Right ventricle myocardium superior (tissue), 1 donor: ENCODE measurements around the gene CCDC81. TPM values are rescaled to one million over a fixed set of nuclear protein-coding genes. Genes with fewer than 3 reads are reported as not detected.

Source experiments
- ATAC-seq: fragments of 200-7000 bp; cut with Tn5 transposase; one replicate; pipeline ENCODE4 v1.9.1; 2020; ENCODE audit warnings: mild to moderate bottlenecking; ENCODE audit not compliant: poor library complexity
- DNase-seq: peaks from one replicate; pipeline ENCODE4 v3.0.0-alpha.2; 2020
- intact Hi-C: fragments of 100-400 bp; cut with DNase I; formaldehyde crosslinking; loops from one replicate; pipeline ENCODE4 v1.11.2; 2022
- total RNA-seq: library from RNA; stranded (reverse); fragmentation: NEBNext Ultra II Directional; extraction: Animal tissue kit (Norgen Biotek cat#: 25700); gene quantifications from one replicate; pipeline ENCODE4 v1.2.1, GENCODE V29; 2021
- donor health status: DM: no; HTN: yes; CAD: no; lungs with severe emphysema.

The CCDC81 gene
- total RNA-seq, 1 donor from 2014 or later, result 0.32 TPM

DNA sequence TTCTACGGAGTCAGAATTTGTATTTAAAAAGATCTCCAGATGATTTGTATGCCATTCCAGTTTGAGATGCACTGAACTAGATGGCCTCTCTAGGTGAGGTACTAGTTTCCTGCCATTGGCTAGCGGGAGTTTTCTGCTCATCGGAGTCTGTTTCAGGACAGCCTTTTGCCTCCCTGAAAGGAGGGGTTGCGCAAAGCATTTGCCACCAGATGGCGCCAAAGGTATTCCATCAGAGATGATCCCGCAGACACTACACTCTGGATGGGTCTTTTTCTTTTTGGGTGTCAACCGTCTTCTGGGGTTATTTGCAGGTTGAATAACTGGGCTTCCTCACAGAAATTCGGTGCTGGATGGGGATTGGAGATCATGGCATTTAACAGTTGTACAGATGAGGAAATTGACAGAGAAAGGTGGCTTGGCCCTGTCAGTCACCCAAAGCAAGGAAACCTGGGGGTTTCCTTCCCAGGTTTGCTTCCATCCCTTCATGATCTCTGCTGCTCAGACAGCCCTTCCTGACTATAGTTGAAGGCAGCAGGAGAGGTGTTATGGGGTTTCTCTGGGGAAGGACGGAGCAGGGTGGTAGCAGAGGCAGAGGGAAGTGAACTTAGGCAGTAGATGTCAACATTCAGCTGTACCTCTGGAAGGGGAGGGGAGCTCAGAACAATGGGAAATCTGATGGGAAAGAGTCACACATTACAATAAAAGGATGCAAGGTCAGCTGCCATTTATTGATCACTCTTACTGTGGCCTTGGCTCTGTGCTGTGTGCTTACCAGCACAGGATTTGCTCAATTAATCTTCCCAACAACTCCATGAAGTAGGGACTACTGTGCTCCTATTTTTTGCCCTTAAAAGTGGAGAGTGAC lies 81.6 kb downstream of the CCDC81 start:
- ATAC-seq, result peak; percentile 87
- peak; percentile 87 for DNase-seq
- intact Hi-C loops, result loop anchor here (5.0 kb wide), 2 partner anchors 151 to 361 kb away; no protein-coding TSS in a partner anchor

- intact Hi-C loops, result loop anchor here (5.0 kb wide), 2 partner anchors 149 to 359 kb away; no protein-coding TSS in a partner anchor
- ATAC-seq (peak; percentile 49), DNase-seq (no peak)
Measured at GRCh38 chr11:86458294-86459001, 83.8 kb downstream of the CCDC81 start.

DNA sequence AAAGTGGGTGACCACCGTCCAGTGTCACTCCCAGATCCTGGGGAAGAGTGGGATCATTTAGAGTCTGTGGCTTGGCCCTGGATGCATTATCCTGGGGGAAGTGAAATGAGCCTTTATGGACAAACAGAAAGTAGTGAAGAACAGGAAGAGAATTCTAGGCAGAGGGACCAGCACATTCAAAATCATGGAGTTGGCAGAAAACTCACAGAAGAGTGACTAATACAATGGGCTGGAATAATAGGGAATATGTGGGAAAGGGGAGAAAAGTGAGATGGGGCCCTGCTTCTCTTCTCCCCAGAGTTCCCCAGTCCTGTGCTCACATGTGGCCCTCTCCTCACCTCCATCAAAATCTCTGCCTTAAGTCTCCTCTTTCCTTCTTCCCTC lies 84.3 kb downstream of the CCDC81 start:
- peak; percentile 16 for ATAC-seq
- no peak for DNase-seq
- intact Hi-C loops, result loop anchor here (5.0 kb wide), 2 partner anchors 148 to 358 kb away; no protein-coding TSS in a partner anchor

GRCh38 chr11:86459682-86460460 lies 85.2 kb downstream of the CCDC81 start:
- ATAC-seq (peak; percentile 49), DNase-seq (peak; percentile 60)
- intact Hi-C loops, result loop anchor here (5.0 kb wide), 2 partner anchors 147 to 357 kb away; no protein-coding TSS in a partner anchor

DNA sequence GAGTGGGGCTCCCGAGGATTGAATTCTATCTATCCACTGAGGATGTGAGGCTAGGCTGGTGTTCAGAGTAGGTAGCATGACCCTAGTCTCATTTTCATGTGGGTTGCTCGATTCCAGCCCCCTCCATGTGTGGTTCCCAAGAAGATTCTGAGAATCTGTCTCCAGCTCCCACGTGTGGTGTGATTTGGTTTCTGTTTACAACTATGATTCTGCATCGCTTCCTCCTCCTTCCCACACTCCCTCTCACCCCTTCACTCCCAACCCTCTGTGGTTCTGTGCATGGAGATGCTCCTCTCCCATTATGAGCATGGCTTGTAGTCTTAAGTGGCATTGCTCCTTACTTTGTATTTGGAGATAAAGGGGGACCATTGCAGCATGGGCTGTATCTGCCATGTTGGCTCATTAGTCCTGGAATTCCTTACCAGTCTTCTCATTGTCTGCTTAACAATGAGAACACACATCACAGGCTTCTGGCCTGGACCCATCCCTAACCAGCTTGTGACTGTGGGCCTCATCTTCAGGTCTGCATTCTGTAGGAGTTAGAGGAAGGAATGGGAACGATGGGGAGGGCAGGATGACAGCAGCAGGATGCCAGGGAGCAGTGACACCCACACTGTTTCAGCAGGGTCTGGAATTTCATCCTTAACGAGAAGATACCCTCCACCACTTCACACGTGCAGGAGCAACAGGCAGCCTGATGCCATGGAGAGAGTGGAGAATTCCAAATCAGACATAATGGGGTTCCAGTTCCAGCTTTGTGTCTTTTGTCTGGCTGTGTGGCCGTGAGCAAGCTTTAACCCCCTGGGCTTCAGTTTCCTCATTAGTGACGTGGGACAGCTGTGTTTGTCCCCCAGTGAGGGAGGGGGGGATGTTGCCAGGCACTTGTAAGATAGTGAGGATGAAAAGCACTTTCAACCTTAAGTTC lies 86.0 kb downstream of the CCDC81 start:
- DNase-seq (no peak), ATAC-seq (no peak)
- intact Hi-C loops, result no loop called here

DNA sequence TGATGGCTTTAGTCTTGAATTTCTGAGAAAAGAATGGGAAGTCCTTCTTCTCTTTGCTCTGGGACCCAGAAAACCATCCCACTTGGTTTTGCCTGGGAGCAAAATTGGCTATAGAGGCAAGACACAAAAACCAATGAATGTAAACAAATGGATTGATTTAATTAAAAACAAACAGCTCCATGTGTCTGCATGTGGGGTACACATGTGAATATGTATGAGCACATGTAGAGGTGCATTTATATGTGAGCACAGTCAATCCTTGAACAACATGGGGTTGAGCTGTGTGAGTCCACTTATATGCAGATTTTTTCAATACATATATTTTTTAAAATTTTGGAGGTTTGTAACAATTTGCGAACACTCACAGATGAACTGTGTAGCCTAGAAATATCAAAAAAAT lies 87.2 kb downstream of the CCDC81 start:
- intact Hi-C loops, result no loop called here
- DNase-seq (no peak), ATAC-seq (no peak)

- intact Hi-C loops, result no loop called here
- DNase-seq (no peak), ATAC-seq (no peak)
Measured at GRCh38 chr11:86463120-86463519, 88.4 kb downstream of the CCDC81 start.

DNA sequence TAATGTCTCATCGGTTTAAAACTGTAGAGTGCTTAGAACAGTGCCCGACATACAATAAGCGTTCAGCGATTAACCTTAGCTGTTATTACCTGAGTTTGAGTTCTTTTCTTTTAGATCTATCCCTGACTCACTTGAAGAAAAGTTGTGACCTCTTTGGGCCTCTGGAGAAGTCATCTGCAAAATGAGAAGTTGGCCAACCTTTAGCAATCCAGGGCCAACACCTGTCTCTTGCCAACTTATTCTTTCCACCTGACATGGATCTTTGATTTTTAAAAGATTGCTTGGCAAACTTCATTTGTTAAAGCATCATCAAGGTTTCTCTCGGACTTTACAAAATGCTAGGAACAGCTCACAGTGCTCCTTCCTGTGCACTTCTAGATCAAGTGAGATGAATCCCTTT lies 89.3 kb downstream of the CCDC81 start:
- intact Hi-C loops, result no loop called here
- ATAC-seq (no peak), DNase-seq (no peak)

DNA sequence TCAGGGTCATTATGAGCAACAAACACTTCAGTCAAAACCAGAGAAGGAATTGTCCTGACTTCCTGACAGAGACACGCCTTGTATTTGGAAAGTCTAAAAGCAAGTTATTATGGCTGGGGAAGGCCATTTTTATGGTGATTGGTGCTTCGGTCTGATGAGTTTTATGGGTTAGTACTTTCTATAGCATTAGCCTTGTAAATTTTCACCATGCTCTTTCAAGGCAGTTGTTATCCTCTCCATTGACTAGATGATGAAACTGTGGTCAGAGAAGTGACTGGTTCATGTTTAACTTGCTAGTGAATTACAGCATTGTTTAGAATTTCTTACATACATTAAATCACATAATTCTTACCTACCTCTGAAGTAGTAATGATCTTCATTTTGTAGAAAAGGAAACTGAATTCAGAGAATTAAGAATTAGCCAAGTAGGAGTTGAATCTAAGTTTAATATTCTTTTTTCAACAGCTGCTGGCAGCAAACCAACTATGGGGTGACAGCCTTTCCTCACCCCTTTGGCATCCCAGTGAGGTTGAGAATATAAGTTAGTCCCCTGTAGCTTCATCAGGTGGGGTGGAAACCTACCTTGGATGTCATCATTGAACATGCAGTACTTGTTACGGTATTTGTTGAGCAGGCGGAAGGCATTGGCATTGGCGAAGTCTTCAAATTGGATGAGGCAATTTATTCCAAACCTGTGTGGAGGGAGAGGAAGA lies 90.0 kb downstream of the CCDC81 start:
- intact Hi-C loops, result no loop called here
- ATAC-seq (no peak), DNase-seq (no peak)

DNA sequence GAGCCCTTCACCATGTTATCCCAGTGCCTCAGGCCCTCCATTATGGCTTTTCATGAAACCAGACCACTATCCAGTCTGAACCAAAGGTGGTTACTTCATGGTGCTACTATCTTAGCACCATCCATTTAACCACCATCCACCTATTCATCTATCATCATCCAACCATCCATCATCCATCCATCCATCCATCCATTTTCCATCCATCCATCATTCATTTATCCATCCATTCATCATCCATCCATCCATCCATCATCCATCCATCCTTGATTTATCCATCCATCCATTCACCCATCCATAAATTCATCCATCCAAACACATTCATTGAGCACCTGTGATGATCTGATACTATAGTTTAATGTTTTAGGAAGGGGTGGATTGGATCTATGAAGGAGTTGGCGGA lies 93.5 kb downstream of the CCDC81 start:
- no peak for DNase-seq
- intact Hi-C loops, result no loop called here
- no peak for ATAC-seq

DNA sequence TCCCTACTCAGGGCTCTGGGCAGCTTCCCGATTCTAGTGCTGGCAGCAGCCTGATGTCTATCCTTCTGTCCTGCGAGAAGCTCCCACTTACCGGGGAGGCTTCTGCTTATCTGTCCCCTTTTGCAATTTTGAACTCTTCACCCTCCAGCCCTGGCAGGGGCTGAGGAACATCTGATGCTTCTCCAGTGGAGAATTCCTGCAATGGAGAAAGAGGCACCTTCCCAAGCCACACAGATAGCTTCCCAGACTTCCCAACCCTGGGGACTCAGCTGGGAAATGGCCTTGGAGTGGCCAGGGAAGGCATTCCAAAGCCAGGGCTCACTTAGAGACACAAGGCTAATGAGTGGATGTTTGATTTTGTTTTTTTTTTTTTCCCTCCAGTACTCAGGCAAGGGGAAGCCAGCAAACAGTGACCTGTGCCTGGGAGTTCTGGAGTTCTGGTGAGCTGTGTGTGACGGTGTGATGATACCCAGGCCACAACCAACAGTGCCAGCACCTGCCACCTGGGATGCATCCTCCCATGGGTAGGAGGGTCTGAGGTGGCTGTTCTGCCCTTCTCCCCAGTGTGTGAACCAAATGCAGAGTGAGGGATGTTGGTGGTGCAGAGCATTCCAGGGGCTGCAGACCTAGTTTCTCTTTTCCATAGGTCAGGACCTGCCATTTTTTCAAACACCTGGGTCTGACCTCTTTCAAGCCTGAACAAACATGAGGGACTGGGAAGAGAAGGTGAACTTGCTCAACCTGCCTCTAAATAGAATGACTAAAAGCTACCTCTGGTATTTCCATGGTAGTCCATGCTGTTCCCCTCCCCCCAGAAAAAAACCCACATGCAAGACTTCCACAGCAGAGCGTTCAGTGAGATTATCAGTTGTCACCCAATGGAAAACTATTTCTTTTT lies 95.1 kb downstream of the CCDC81 start:
- intact Hi-C loops, result loop anchor here (10.0 kb wide), 1 partner anchor 115 kb away; no protein-coding TSS in a partner anchor
- DNase-seq (no peak), ATAC-seq (peak; percentile 43)

Other genes starting within 250 kb of the CCDC81 start
- gene EED, start 130.1 kb upstream of the CCDC81 start, total RNA-seq, result 13.2 TPM
- gene HIKESHI, start 72.6 kb upstream of the CCDC81 start, total RNA-seq, result 48.0 TPM